BE2C (cell line): ENCODE measurements around the gene APIP.

Experiments
- DNase-seq: peaks from one replicate; pipeline ENCODE4 v3.0.0-alpha.2; 2020
- H3K27me3 ChIP-seq: fragments of 250-450 bp; sonication (Bioruptor Pico); 2 replicates; pipeline ENCODE4 v1.5.1; 2020; ENCODE audit warnings: mild to moderate bottlenecking
- H3K36me3 ChIP-seq: fragments of 250-450 bp; sonication (Bioruptor Pico); 2 replicates; pipeline ENCODE4 v1.5.1; 2020; ENCODE audit warnings: mild to moderate bottlenecking
- H3K4me1 ChIP-seq: fragments of 250-450 bp; sonication (Bioruptor Pico); 2 replicates; pipeline ENCODE4 v1.5.1; 2020
- H3K4me3 ChIP-seq: 2 replicates; pipeline ENCODE4 v1.5.1; 2011; ENCODE audit warnings: low read depth, low read length
- H3K9me3 ChIP-seq: fragments of 250-450 bp; sonication (Bioruptor Pico); 2 replicates; pipeline ENCODE4 v1.5.1; 2020
- TF ChIP-seq, protein P1 (sequence below): IDR thresholded peaks from 2 replicates; pipeline ENCODE4 v1.5.1; 2012; ENCODE audit warnings: mild to moderate bottlenecking, low read depth, low read length

The APIP gene

DNA sequence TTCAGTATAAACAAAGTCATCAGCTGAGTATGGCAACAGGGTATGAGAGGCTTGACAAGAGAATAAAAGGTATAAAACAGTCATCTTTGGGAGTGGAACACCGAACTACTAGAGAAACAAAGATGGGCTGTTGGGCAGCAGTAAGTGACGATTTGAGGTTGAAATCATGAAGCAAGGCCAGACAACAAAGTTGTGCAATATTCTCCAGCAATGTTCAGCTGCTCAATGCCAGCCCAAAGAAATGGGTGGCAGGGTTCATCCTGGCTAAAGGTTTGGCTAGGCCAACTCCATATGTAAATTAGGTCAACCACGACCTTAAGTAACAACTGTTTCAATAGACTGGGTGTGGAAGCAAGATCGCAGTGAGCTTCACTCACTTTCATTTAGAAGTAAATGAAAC lies 6.2 kb downstream of the APIP start:
- no peak for DNase-seq
- H3K4me1 ChIP-seq: no peaks in the 10 kb centered on the region

DNA sequence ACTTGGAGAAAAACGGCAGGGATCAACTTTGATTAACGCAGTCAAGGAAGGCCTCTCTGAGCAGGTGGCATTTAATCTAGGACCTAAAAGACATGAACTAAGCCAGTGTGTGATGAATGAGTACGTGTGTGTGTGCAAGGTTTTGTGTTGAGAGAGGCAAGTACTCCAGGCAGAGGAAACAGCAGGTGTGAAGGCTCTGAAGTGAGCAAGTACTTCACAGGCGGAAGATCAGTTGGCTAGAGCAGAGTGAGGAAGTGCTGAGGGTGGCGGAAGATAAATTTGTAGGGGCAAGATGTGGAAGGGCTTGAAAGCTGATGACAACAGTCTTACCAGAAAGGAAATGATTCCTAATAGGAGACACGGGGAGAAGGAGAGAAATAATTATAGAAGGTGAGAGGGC lies 6.8 kb downstream of the APIP start:
- Histone ChIP-seq H3K36me3 (no peaks in the 10 kb centered on the region; the same call in 1 of the 2 replicates), H3K4me1 (no peaks in the 10 kb centered on the region), H3K27me3 (no peaks in the 10 kb centered on the region)

More for the DNA sequence above, 6.2 kb downstream of the APIP start:
- TF ChIP-seq, protein P1, sequence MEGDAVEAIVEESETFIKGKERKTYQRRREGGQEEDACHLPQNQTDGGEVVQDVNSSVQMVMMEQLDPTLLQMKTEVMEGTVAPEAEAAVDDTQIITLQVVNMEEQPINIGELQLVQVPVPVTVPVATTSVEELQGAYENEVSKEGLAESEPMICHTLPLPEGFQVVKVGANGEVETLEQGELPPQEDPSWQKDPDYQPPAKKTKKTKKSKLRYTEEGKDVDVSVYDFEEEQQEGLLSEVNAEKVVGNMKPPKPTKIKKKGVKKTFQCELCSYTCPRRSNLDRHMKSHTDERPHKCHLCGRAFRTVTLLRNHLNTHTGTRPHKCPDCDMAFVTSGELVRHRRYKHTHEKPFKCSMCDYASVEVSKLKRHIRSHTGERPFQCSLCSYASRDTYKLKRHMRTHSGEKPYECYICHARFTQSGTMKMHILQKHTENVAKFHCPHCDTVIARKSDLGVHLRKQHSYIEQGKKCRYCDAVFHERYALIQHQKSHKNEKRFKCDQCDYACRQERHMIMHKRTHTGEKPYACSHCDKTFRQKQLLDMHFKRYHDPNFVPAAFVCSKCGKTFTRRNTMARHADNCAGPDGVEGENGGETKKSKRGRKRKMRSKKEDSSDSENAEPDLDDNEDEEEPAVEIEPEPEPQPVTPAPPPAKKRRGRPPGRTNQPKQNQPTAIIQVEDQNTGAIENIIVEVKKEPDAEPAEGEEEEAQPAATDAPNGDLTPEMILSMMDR: no peak
- no peaks in the 10 kb centered on the region; the same call in 1 of the 2 replicates for H3K36me3 ChIP-seq
- H3K27me3 ChIP-seq: no peaks in the 10 kb centered on the region
- no peak overlapping the region for H3K4me3 ChIP-seq
- H3K9me3 ChIP-seq: no peaks in the 10 kb centered on the region

DNA sequence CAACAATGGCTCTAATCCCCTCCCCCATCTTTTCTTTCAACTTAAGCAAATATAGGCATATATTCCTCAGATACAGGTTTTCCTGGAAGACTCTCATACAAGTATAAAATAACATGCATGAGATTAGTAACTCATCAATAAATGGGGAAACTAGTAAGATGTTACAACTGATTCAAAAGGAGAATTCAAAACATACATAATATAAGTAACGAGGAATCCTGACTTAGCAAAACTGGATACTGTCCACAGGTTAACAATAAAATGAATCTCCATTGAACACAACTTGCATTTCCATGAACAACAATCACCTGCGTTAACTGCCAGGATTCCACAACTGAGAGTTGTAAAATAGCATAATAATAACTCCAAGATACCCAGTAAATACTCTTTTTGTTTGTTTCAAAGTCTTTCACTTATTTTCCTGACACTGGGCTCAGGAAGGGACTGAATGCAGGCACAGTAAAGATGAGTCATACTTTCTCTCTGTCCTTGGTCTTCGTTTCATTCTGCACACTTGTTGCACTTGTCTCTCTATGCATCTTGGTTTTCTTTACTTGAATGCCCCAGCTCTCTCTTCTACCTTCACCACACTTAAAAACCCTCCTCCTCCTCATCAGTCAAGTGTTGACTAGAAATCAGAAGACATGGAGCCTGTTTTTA lies 8.1 kb downstream of the APIP start:
- Histone ChIP-seq H3K4me1 (no peaks in the 10 kb centered on the region), H3K4me3 (no peak overlapping the region), H3K9me3 (no peaks in the 10 kb centered on the region), H3K36me3 (no peaks in the 10 kb centered on the region), H3K27me3 (no peaks in the 10 kb centered on the region)
- TF ChIP-seq, protein P1: no peak
- no peak for DNase-seq

More for the DNA sequence above, 6.8 kb downstream of the APIP start:
- no peak for DNase-seq
- Histone ChIP-seq H3K4me3 (no peak overlapping the region), H3K9me3 (no peaks in the 10 kb centered on the region)
- TF ChIP-seq, protein P1: no peak

DNA sequence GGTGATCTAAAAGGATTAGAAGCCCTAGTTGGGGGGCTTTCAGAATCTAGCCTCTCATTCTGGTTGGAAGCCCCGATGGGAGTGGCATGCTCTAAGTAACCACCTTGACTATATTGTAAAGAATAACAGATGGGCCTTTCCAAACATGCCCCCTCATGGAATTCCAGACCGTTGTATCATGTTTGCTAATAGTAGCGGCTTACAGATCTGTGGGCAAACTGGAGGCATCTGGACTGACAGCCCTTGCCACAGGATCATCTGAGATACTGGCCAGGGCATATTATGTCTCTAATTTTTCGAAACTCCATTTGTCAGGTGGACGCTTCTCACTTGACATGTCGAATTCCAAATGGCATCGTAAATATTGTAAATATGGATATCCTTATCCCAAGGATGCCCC lies 10.5 kb downstream of the APIP start:
- H3K36me3 ChIP-seq: no peaks in the 10 kb centered on the region
- H3K4me1 ChIP-seq: no peaks in the 10 kb centered on the region
- no peaks in the 10 kb centered on the region for H3K27me3 ChIP-seq
- TF ChIP-seq, protein P1: no peak
- no peaks in the 10 kb centered on the region for H3K9me3 ChIP-seq
- no peak overlapping the region for H3K4me3 ChIP-seq
- no peak for DNase-seq

DNA sequence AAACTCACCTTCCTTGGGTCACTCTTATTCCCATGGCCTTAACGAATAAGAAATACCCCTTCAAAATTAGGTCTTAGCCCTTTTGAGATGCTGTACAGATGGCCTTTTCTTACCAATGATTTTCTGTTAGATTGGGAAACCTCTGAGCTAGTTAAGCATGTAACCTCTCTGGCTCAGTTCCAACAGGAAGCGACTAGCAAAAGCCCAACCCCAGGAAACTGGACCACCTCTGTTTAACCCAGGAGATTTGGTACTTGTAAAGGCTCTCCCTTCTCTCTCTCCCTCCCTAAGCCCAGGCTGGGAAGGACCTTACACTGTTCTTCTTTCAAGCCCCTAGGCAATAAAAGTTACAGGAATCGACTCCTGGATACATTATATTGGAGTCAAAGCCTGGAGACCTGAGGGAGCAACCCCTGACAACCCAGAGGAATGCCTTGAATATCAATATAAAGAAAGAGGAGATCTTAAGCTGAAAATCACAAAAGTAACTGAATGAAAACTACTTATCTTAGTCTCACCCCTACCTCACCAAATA lies 11.7 kb downstream of the APIP start:
- Histone ChIP-seq H3K4me1 (no peaks in the 10 kb centered on the region), H3K9me3 (no peaks in the 10 kb centered on the region; the same call in 1 of the 2 replicates), H3K27me3 (no peaks in the 10 kb centered on the region), H3K36me3 (no peaks in the 10 kb centered on the region), H3K4me3 (no peak overlapping the region)
- no peak for DNase-seq
- TF ChIP-seq, protein P1: no peak

DNA sequence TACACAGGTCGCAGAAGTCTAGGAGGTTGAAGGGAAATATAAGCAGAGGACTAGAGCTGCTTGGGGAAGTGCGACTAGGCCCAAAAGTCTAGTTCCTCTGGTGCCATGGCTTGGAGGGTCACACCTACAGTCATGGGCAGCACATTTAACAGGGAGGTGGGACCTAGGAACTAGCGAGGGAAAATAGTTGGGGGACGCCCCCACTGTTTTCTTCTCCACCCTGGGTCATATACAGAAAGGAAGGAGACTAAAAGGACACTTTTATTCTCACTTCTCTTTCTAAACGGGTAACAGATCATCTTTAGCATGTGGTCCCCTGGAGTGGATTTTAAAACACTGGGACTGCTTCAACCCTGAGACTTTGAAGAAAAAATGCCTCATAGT lies 16.6 kb downstream of the APIP start:
- Histone ChIP-seq H3K9me3 (no peaks in the 10 kb centered on the region; the same call in 1 of the 2 replicates), H3K36me3 (no peaks in the 10 kb centered on the region)

More for the DNA sequence above, 16.6 kb downstream of the APIP start:
- H3K4me1 ChIP-seq: no peaks in the 10 kb centered on the region
- TF ChIP-seq, protein P1: no peak
- H3K27me3 ChIP-seq: no peaks in the 10 kb centered on the region
- DNase-seq: no peak
- no peak overlapping the region for H3K4me3 ChIP-seq
